Right lobe of liver (tissue), 6 donors: ENCODE results near the gene ANKS1B. TPM values are rescaled to one million over a fixed set of nuclear protein-coding genes. Genes with fewer than 3 reads are reported as not detected.

Experiments
- ATAC-seq, 4 donors: fragments of 200-7000 bp; cut with Tn5 transposase; one replicate each; pipeline ENCODE4 v1.9.1; 2020; ENCODE audit warnings: mild to moderate bottlenecking in 4 of 4, moderate library complexity in 4 of 4
- DNase-seq, 3 donors: peaks; one replicate each; pipeline ENCODE4 v3.0.0-alpha.2; 2020
- H3K27ac ChIP-seq, 3 donors: fragments of 200-600 bp; one replicate each; pipeline ENCODE4 v1.8.0; 2022
- H3K27me3 ChIP-seq, 2 donors: fragments of 200-600 bp; one replicate each; pipeline ENCODE4 v1.8.0; 2022
- H3K36me3 ChIP-seq, 4 donors: fragments of 200-600 bp; sonication (generic) in 1 of 4; one replicate each; pipeline versions ENCODE4 v1.5.1 to v1.8.0; 2017 to 2022; ENCODE audit warnings: control low read depth in 1 of 4
- H3K4me1 ChIP-seq, 4 donors: fragments of 200-600 bp; sonication (generic) in 1 of 4; one replicate each; pipeline versions ENCODE4 v1.5.1 to v1.8.0; 2017 to 2022; ENCODE audit warnings: control low read depth in 1 of 4
- H3K4me3 ChIP-seq, 3 donors: fragments of 200-600 bp; one replicate each; pipeline ENCODE4 v1.8.0; 2022
- H3K9me3 ChIP-seq, 4 donors: fragments of 200-600 bp; sonication (generic) in 1 of 4; one replicate each; pipeline versions ENCODE4 v1.5.1 to v1.8.0; 2017 to 2022; ENCODE audit warnings: control low read depth in 1 of 4
- CTCF ChIP-seq, 4 donors: fragments of 200-600 bp in 3 of 4; fragments of 450-650 bp in 1 of 4; IDR thresholded peaks; one replicate each; pipeline versions ENCODE4 v1.5.1 to v1.8.0; 2016 to 2022; ENCODE audit warnings: antibody characterized with exemption in 4 of 4, mild to moderate bottlenecking in 2 of 4
- POLR2A ChIP-seq: fragments of 450-650 bp; IDR thresholded peaks from one replicate; pipeline ENCODE4 v1.6.1; 2017; ENCODE audit warnings: antibody characterized with exemption, mild to moderate bottlenecking
- WGBS: methylation state at CpG from one replicate; pipeline ENCODE4 v1.1.6; 2018; ENCODE audit warnings: low coverage, low lambda C conversion rate; ENCODE audit not compliant: insufficient coverage; ENCODE audit errors: missing lambda C conversion rate; 5-methylcytosine and 5-hydroxymethylcytosine counted together
- intact Hi-C, 2 donors: fragments of 100-400 bp; cut with DNase I; formaldehyde crosslinking; loops; one replicate each; pipeline versions ENCODE4 v1.11.2 to v1.14.1; 2022
- long read RNA-seq: library from polyadenylated mRNA; unstranded; transcript quantifications from one replicate; pipeline ENCODE4 v2.0.0, GENCODE V29; 2019
- total RNA-seq, 6 experiments: library from RNA; depleted of rRNA in 2 of 6; stranded (reverse); fragments of >200 nt in 2 of 6; fragmentation: NEBNext Ultra II Directional in 3 of 6; extraction: Animal tissue kit (Norgen Biotek cat#: 25700) in 3 of 6; gene quantifications; one replicate each; pipeline versions ENCODE4 v1.1.0 to v1.2.4, GENCODE V29; 2016 to 2023
- donor health status: DM: no; HTN: yes; CAD: no.
- donor health status: DM: no; HTN: no; CAD: no.
- donor health status: DM: no; HTN: no; CAD: no.
- donor health status: DM: no; HTN: yes; CAD: no.
- donor health status: DM: no; HTN: yes; CAD: no.

The ANKS1B gene
- total RNA-seq: 1 to 10 TPM in 1 of 6 experiments, under 1 TPM in 4, not detected in 1; 0.17 to 1.9 (median 0.44) TPM
- long read RNA-seq: 0 reads

- ATAC-seq (peak; percentile 69 to 86 (median 85)), DNase-seq (peak in 2 of 3 donors; percentile 46 to 47)
- H3K36me3 ChIP-seq: no peaks in the 10 kb centered on the region
- no peaks in the 10 kb centered on the region for H3K4me1 ChIP-seq
- no peaks in the 10 kb centered on the region for H3K27me3 ChIP-seq
- TF ChIP-seq CTCF (IDR thresholded peaks at IDR 0.05): no peak
- no peak for TF ChIP-seq POLR2A
- intact Hi-C loops: no loop called here
- no peaks in the 10 kb centered on the region for H3K9me3 ChIP-seq
- H3K27ac ChIP-seq: no peak within 1 kb of the TSS
- H3K4me3 ChIP-seq: peak within 1 kb of the TSS; percentile 48 to 53 (median 48)
- WGBS: 2% methylated on average over 47 of the region's 98 CpGs
Observed at GRCh38 chr12:99984271-99985128, at the start of gene ANKS1B. ANKS1B (minus strand) TSS chr12:99984936; CDS start chr12:99984237, 699 bp downstream.

DNA sequence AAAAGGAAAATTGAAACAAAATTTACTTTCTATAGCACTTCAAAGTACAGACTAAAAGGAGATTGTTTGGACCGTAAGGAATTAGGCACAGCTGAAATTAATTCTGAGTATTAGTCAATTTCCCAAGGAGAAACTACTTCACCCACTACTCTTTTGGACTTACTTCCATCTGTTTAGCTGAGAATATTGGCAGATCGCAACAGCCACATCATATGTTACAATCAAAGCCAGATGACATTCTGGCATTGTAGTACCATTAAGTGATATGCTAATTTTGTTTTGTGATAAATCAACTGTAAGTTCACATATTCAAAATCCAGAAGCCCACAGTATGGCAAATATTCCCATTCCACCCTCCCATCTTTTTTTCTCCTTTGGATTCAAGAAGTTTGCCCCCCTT, 47.1 kb upstream of the ANKS1B start:
- TF ChIP-seq CTCF (IDR thresholded peaks at IDR 0.05) (no peak), POLR2A (no peak)
- Histone ChIP-seq H3K9me3 (no peaks in the 10 kb centered on the region), H3K27me3 (no peaks in the 10 kb centered on the region), H3K4me1 (no peaks in the 10 kb centered on the region), H3K4me3 (no peak overlapping the region), H3K36me3 (no peaks in the 10 kb centered on the region), H3K27ac (no peak overlapping the region)
- WGBS: 96% methylated on average over 2 of the region's 2 CpGs
- no peak for ATAC-seq
- intact Hi-C loops: no loop called here
- DNase-seq: no peak

DNA sequence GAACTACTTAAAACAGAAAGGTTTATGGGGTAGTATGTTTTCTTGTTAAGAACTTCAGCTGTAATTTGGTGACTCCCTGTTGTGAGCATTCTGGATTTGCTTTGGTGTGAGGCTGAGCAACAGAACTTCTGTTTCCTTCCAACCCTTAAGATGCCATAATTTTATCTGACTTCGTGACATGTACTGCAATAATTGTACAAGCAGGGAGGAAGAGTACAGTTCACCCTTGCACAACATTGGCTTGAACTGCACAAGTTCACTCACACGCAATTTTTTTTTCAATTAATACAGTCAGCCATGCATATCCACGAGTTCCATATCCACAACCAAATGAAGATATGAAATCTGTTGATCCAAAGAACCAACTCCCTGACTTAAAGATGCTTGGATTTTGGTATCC, 42.9 kb upstream of the ANKS1B start:
- H3K4me3 ChIP-seq: no peak overlapping the region
- no peak for DNase-seq
- H3K9me3 ChIP-seq: no peaks in the 10 kb centered on the region
- no peaks in the 10 kb centered on the region for H3K27me3 ChIP-seq
- H3K4me1 ChIP-seq: no peaks in the 10 kb centered on the region
- no peak overlapping the region for H3K27ac ChIP-seq
- no peaks in the 10 kb centered on the region for H3K36me3 ChIP-seq
- no peak for ATAC-seq
- 60% methylated on average over 3 of the region's 3 CpGs for WGBS
- TF ChIP-seq CTCF (IDR thresholded peaks at IDR 0.05) (no peak), POLR2A (no peak)
- intact Hi-C loops: no loop called here

DNA sequence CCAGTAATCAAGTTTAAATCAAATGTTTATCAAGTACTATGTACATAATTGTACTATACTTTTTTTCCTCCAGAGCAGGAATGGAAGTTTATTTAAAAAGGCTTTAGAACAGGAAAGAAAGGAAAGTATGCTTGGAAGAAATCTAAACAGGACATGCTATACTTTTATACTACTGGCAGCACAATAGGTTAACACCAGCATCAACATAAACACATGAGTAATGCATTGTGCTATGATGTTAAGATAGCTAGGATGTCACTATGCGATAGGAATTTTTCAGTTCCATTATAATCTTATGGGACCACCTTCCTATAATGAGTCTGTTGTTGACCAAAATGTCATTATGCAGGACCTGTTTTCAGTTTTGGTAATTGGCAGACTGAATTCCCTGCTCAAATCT, 41.5 kb upstream of the ANKS1B start:
- intact Hi-C loops: no loop called here
- 100% methylated on average over 1 of the region's 1 CpG for WGBS
- Histone ChIP-seq H3K4me3 (no peak overlapping the region), H3K9me3 (no peaks in the 10 kb centered on the region), H3K27ac (no peak overlapping the region), H3K36me3 (no peaks in the 10 kb centered on the region), H3K4me1 (no peaks in the 10 kb centered on the region), H3K27me3 (no peaks in the 10 kb centered on the region)
- TF ChIP-seq CTCF (IDR thresholded peaks at IDR 0.05): no peak
- no peak for TF ChIP-seq POLR2A
- ATAC-seq: no peak
- no peak for DNase-seq
